ENCODE measurements around the gene CSRNP2.

DNA sequence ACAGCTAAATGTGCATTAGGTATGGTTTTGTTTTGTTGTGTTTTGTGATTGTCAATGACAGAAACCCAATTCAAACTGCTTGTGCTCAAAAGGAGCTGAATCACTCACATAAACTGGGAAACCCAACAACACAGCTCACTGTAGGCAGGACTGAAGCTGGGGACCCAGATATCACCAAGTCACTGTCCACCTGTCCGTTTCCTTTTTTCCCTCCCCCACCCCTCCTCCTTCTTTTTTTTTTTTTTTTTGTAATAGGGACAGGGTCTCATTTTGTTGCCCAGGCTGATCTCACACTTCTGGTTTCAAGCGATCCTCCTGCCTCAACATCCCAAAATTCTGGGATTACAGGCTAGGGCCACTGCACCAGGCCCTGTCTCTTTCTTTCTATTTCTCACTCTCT is 50.3 kb downstream of the CSRNP2 start:
- TF ChIP-seq, protein P1, sequence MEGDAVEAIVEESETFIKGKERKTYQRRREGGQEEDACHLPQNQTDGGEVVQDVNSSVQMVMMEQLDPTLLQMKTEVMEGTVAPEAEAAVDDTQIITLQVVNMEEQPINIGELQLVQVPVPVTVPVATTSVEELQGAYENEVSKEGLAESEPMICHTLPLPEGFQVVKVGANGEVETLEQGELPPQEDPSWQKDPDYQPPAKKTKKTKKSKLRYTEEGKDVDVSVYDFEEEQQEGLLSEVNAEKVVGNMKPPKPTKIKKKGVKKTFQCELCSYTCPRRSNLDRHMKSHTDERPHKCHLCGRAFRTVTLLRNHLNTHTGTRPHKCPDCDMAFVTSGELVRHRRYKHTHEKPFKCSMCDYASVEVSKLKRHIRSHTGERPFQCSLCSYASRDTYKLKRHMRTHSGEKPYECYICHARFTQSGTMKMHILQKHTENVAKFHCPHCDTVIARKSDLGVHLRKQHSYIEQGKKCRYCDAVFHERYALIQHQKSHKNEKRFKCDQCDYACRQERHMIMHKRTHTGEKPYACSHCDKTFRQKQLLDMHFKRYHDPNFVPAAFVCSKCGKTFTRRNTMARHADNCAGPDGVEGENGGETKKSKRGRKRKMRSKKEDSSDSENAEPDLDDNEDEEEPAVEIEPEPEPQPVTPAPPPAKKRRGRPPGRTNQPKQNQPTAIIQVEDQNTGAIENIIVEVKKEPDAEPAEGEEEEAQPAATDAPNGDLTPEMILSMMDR (conservative IDR thresholded peaks at IDR 0.05; ENCODE audit: low read length), result no peak
- TF ChIP-seq EZH2phosphoT487 (IDR thresholded peaks at IDR 0.05; ENCODE audit: borderline replicate concordance, low read depth, low read length), result no peak

All from OCI-LY7 (cell line).